Type B pancreatic cell (in vitro differentiated cells): ENCODE results near the gene NCK2. TPM values are rescaled to one million over a fixed set of nuclear protein-coding genes. Genes with fewer than 3 reads are reported as not detected.

ENCODE experiments used
- DNase-seq: peaks from one replicate; pipeline ENCODE4 v3.0.0; 2021; ENCODE audit warnings: mixed read lengths; ENCODE audit not compliant: unreplicated experiment; ENCODE audit errors: extremely low spot score
- H3K27ac Mint-ChIP-seq: 2 replicates; pipeline ENCODE4 v1.8.0; 2021; ENCODE audit warnings: mild to moderate bottlenecking, mixed read lengths
- H3K27me3 Mint-ChIP-seq: 2 replicates; pipeline ENCODE4 v1.8.0; 2021; ENCODE audit warnings: mixed read lengths
- H3K36me3 Mint-ChIP-seq: 2 replicates; pipeline ENCODE4 v1.8.0; 2021; ENCODE audit warnings: mixed read lengths
- H3K4me1 Mint-ChIP-seq: one replicate; pipeline ENCODE4 v1.8.0; 2021; ENCODE audit warnings: mixed read lengths; ENCODE audit not compliant: unreplicated experiment
- H3K4me3 Mint-ChIP-seq: 2 replicates; pipeline ENCODE4 v1.8.0; 2021; ENCODE audit warnings: mild to moderate bottlenecking, mixed read lengths
- H3K9me3 Mint-ChIP-seq: 2 replicates; pipeline ENCODE4 v1.8.0; 2021; ENCODE audit warnings: mixed read lengths
- total RNA-seq: library from RNA; stranded (reverse); gene quantifications from 2 replicates; pipeline ENCODE4 v1.2.1, GENCODE V29; 2021; ENCODE audit warnings: low replicate concordance
- TF ChIP-seq, protein P1 (sequence below): fragments of 200-600 bp; sonication (generic); conservative IDR thresholded peaks from 2 replicates; pipeline ENCODE4 v1.5.0; 2021; ENCODE audit warnings: antibody characterized with exemption, mild to moderate bottlenecking

NCK2 gene
- total RNA-seq, 1 donor from 2014 or later: 86.4 TPM

GRCh38 chr2:105721991-105722511, 22.7 kb upstream of the NCK2 start:
- H3K36me3 Mint-ChIP-seq: no peaks in the 10 kb centered on the region
- peaks cover 6% of the 10 kb centered on the region for H3K27me3 Mint-ChIP-seq
- TF ChIP-seq, protein P1, sequence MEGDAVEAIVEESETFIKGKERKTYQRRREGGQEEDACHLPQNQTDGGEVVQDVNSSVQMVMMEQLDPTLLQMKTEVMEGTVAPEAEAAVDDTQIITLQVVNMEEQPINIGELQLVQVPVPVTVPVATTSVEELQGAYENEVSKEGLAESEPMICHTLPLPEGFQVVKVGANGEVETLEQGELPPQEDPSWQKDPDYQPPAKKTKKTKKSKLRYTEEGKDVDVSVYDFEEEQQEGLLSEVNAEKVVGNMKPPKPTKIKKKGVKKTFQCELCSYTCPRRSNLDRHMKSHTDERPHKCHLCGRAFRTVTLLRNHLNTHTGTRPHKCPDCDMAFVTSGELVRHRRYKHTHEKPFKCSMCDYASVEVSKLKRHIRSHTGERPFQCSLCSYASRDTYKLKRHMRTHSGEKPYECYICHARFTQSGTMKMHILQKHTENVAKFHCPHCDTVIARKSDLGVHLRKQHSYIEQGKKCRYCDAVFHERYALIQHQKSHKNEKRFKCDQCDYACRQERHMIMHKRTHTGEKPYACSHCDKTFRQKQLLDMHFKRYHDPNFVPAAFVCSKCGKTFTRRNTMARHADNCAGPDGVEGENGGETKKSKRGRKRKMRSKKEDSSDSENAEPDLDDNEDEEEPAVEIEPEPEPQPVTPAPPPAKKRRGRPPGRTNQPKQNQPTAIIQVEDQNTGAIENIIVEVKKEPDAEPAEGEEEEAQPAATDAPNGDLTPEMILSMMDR: no peak
- DNase-seq: no peak
- no peaks in the 10 kb centered on the region for H3K4me1 Mint-ChIP-seq
- H3K27ac Mint-ChIP-seq: no peak overlapping the region
- H3K4me3 Mint-ChIP-seq: no peak overlapping the region
- H3K9me3 Mint-ChIP-seq: no peaks in the 10 kb centered on the region

GRCh38 chr2:105722726-105723297, 21.9 kb upstream of the NCK2 start:
- Mint-ChIP-seq H3K9me3 (no peaks in the 10 kb centered on the region), H3K27ac (no peak overlapping the region), H3K36me3 (no peaks in the 10 kb centered on the region), H3K4me3 (no peak overlapping the region), H3K27me3 (peaks cover 6% of the 10 kb centered on the region), H3K4me1 (no peaks in the 10 kb centered on the region)
- no peak for DNase-seq
- TF ChIP-seq, protein P1: no peak

GRCh38 chr2:105723431-105723830, 21.3 kb upstream of the NCK2 start:
- H3K9me3 Mint-ChIP-seq: no peaks in the 10 kb centered on the region
- no peak for DNase-seq
- TF ChIP-seq, protein P1: no peak
- no peak overlapping the region for H3K4me3 Mint-ChIP-seq
- H3K4me1 Mint-ChIP-seq: no peaks in the 10 kb centered on the region
- no peaks in the 10 kb centered on the region for H3K36me3 Mint-ChIP-seq
- H3K27ac Mint-ChIP-seq: no peak overlapping the region
- H3K27me3 Mint-ChIP-seq: peaks cover 2% of the 10 kb centered on the region

DNA sequence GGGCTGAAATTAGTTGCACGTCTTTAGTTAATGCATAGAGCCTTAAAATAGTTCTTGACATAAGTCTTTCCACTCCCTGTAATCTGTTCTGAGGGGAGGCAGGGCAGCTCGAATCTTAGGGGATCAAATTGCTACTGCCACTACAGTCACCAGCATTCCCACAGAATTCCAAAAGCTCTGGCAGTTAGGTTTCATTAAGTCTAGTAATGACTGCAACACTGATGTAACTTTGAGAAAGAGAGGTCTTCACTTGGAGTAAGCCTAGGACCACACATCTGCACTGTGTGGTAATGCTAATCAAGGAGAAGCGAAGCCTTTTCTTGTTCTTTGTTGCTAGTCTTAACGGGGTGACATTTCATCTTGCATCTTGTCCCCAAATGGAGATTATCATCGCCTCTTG, 19.3 kb upstream of the NCK2 start:
- no peaks in the 10 kb centered on the region for H3K27me3 Mint-ChIP-seq
- no peaks in the 10 kb centered on the region for H3K36me3 Mint-ChIP-seq
- H3K27ac Mint-ChIP-seq: no peak overlapping the region
- DNase-seq: no peak
- no peaks in the 10 kb centered on the region for H3K9me3 Mint-ChIP-seq
- no peak overlapping the region for H3K4me3 Mint-ChIP-seq
- TF ChIP-seq, protein P1: no peak
- H3K4me1 Mint-ChIP-seq: no peaks in the 10 kb centered on the region

GRCh38 chr2:105730170-105730569, 14.5 kb upstream of the NCK2 start:
- no peaks in the 10 kb centered on the region for H3K9me3 Mint-ChIP-seq
- no peaks in the 10 kb centered on the region for H3K36me3 Mint-ChIP-seq
- peaks cover 11% of the 10 kb centered on the region for H3K27me3 Mint-ChIP-seq
- TF ChIP-seq, protein P1: no peak
- no peak overlapping the region for H3K27ac Mint-ChIP-seq
- no peak overlapping the region for H3K4me3 Mint-ChIP-seq
- H3K4me1 Mint-ChIP-seq: no peaks in the 10 kb centered on the region
- DNase-seq: no peak
